NCI-H2081 (cell line): ENCODE measurements around the gene HNMT.
"Not testable (repeated sequence)": the region's sequence is repeated elsewhere in the genome, so short reads cannot be mapped to it uniquely, and the experiment has no call there.

Experiments used
- DNase-seq, 2 experiments: peaks; one replicate each; lab custom pipeline; 2025; lab: John Stamatoyannopoulos, UW

The HNMT gene

GRCh38 chr2:138012968-138013367, 48.7 kb downstream of the HNMT start:
- DNase-seq, result no peak

GRCh38 chr2:138013639-138014038, 49.4 kb downstream of the HNMT start:
- no peak for DNase-seq

GRCh38 chr2:138015494-138015893, 51.2 kb downstream of the HNMT start:
- DNase-seq, result no peak

- no peak for DNase-seq
Observed at GRCh38 chr2:138016351-138017087, 52.2 kb downstream of the HNMT start.

GRCh38 chr2:138017824-138018223, 53.6 kb downstream of the HNMT start:
- no peak for DNase-seq

GRCh38 chr2:138018866-138019688, 54.8 kb downstream of the HNMT start:
- no peak for DNase-seq

GRCh38 chr2:138020432-138020831, 56.2 kb downstream of the HNMT start:
- no peak for DNase-seq

- DNase-seq, result no peak
Observed at GRCh38 chr2:138021154-138021553, 56.9 kb downstream of the HNMT start.

- DNase-seq, result no peak
Observed at GRCh38 chr2:138023298-138023697, 59.0 kb downstream of the HNMT start.

- DNase-seq, result no peak
Observed at GRCh38 chr2:138023976-138024375, 59.7 kb downstream of the HNMT start.

- no peak for DNase-seq
Observed at GRCh38 chr2:138026111-138027020, 62.1 kb downstream of the HNMT start.

GRCh38 chr2:138028538-138028937, 64.3 kb downstream of the HNMT start:
- no peak for DNase-seq

GRCh38 chr2:138029276-138029675, 65.0 kb downstream of the HNMT start:
- DNase-seq, result no peak

GRCh38 chr2:138030459-138030858, 66.2 kb downstream of the HNMT start:
- no peak for DNase-seq

GRCh38 chr2:138032334-138032733, 68.1 kb downstream of the HNMT start:
- no peak for DNase-seq

- DNase-seq, result no peak
Observed at GRCh38 chr2:138034536-138034935, 70.3 kb downstream of the HNMT start.

- DNase-seq, result no peak
Observed at GRCh38 chr2:138035608-138036217, 71.4 kb downstream of the HNMT start.

GRCh38 chr2:138036522-138036921, 72.2 kb downstream of the HNMT start:
- DNase-seq, result no peak

- no peak for DNase-seq
Observed at GRCh38 chr2:138037090-138037489, 72.8 kb downstream of the HNMT start.

GRCh38 chr2:138040616-138041015, 76.3 kb downstream of the HNMT start:
- no peak for DNase-seq

- DNase-seq, result no peak
Observed at GRCh38 chr2:138042311-138042710, 78.0 kb downstream of the HNMT start.

GRCh38 chr2:138043588-138043987, 79.3 kb downstream of the HNMT start:
- not testable (repeated sequence) for DNase-seq
